NB4 (cell line): Measurements from ENCODE around the gene PALM.

Experiments
- MYC ChIP-seq: IDR thresholded peaks from 2 replicates; pipeline ENCODE4 v1.6.1; 2011; ENCODE audit warnings: low read depth, low read length
- POLR2A ChIP-seq: IDR thresholded peaks from 2 replicates; pipeline ENCODE4 v1.6.1; 2011; ENCODE audit warnings: mild to moderate bottlenecking; ENCODE audit not compliant: insufficient read length; ENCODE audit errors: extremely low read depth
- TF ChIP-seq, protein P1 (sequence below): IDR thresholded peaks from one replicate; pipeline ENCODE4 v1.5.1; 2012; ENCODE audit warnings: low read depth, low read length

- TF ChIP-seq, protein P1, sequence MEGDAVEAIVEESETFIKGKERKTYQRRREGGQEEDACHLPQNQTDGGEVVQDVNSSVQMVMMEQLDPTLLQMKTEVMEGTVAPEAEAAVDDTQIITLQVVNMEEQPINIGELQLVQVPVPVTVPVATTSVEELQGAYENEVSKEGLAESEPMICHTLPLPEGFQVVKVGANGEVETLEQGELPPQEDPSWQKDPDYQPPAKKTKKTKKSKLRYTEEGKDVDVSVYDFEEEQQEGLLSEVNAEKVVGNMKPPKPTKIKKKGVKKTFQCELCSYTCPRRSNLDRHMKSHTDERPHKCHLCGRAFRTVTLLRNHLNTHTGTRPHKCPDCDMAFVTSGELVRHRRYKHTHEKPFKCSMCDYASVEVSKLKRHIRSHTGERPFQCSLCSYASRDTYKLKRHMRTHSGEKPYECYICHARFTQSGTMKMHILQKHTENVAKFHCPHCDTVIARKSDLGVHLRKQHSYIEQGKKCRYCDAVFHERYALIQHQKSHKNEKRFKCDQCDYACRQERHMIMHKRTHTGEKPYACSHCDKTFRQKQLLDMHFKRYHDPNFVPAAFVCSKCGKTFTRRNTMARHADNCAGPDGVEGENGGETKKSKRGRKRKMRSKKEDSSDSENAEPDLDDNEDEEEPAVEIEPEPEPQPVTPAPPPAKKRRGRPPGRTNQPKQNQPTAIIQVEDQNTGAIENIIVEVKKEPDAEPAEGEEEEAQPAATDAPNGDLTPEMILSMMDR, result no peak
- no peak for TF ChIP-seq POLR2A
- no peak for TF ChIP-seq MYC
Measured at GRCh38 chr19:687569-688166, 21.1 kb upstream of the PALM start.
